GM18873 (cell line): Measurements from ENCODE around the gene MYH7B.

ENCODE experiments used
- ATAC-seq: cut with Tn5 transposase; IDR thresholded peaks from one replicate; pipeline ENCODE4 v1.9.1; 2021; ENCODE audit warnings: mild to moderate bottlenecking, moderate library complexity, moderate number of reproducible peaks; ENCODE audit not compliant: unreplicated experiment, low FRiP score

Gene MYH7B

DNA sequence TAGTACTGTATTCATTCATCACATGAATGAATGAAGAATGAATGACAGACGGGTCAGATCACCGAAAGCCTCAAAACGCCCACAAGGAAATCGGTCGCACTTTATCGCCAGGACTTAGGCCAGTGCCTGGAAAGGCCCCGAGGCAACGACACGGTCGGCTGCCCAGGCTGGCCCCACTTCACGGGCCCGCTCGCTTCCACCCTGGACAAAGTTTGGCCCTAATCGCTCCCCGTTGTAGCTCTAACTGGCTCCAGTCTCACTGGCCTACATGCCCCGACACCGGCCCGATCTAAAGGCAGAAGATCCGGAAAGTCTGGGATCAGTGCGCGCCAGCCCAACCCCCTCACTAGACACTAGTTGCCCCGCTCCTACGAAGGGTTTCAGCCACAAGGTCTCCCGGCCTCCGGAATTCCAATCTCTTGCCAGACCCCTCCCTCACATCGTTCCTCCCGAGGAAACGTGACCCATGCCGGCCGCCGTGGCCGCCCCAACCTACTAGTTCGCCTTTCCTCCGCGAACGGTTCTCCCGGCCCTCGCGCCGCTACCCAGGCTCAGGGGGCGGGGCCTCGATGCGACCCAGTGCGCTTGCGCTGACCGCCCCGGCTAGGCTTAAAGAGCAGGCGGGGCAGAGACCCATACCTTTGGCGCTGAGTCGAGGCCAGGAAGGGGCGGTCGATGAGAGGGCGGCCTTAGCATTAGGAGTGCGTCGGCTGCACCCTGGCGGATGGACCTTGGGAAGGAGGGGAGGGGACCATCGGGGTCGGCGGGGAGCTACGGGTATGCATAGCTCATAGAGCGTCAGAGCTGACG is at the start of gene MYH7B, which contains the start of gene GSS:
MYH7B (plus strand) TSS at position 638 of the 810 bp plus-strand sequence. CDS start 22,138 bp downstream, outside the sequence.
GSS (minus strand) TSS at position 576 of the 810 bp plus-strand sequence. CDS start 3,954 bp downstream, outside the sequence.
- ATAC-seq, result peak; percentile 71

GRCh38 chr20:34907616-34908469 is 47.8 kb upstream of the MYH7B start:
- no peak for ATAC-seq

GRCh38 chr20:34915131-34915530 is 40.5 kb upstream of the MYH7B start:
- no peak for ATAC-seq

GRCh38 chr20:34915749-34916455 is 39.8 kb upstream of the MYH7B start:
- no peak for ATAC-seq

- ATAC-seq, result no peak
Observed at GRCh38 chr20:34916774-34917354, 38.8 kb upstream of the MYH7B start.

DNA sequence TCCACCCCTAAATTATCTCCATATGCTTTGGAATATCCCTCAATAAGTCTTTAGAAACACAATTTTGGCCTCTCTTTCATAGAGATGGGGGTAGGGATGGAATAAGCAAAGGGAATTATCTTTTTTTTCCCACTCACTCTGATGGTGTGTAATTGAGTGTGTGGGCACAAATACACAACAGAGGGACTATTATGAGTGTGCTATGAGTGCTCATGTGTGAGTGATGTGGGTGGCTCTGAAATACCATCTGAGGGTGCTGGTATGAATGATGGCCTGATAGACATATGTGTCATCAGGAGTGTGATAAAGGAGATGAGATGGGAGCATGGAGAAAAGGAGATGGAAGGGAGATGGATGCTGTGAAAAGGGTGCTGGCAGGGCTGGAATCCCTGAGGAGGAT is 35.6 kb upstream of the MYH7B start:
- ATAC-seq, result no peak

- no peak for ATAC-seq
Observed at GRCh38 chr20:34921436-34921835, 34.2 kb upstream of the MYH7B start.

DNA sequence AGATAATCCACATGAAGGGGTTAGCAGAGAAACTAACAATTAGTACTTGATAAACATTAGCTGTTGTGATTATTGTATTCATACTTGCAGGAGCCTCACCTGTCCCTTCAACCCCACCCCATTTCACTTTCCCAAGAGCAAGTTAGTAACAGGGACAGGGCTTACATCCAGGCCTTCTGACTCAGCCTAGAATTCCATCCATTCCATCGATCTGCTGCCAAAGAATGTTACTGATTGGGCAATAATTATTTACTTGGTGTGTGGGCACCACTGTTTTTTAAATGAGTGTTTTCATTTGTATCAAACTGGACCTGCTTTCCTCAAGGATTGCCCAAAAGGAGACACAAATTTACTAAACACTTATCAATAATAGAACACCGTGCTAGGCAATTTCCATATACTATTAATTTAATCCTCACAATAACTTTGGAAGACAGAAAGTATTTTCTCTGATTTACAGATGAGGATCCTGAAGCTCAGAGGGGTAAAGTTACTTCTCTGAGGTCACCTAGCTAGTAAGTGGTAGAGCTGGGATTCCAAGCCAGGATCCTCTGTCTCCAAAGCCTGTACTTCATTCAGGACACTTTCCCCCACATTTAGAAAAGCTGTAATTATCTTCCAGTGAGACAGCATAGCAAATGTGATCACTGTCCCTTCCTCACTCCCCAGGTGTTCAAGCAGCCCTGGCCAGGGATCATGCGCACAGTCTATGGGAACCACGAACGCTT is 32.9 kb upstream of the MYH7B start:
- ATAC-seq, result no peak

- ATAC-seq, result no peak
Observed at GRCh38 chr20:34923414-34923813, 32.3 kb upstream of the MYH7B start.

- no peak for ATAC-seq
Observed at GRCh38 chr20:34925341-34925740, 30.3 kb upstream of the MYH7B start.

DNA sequence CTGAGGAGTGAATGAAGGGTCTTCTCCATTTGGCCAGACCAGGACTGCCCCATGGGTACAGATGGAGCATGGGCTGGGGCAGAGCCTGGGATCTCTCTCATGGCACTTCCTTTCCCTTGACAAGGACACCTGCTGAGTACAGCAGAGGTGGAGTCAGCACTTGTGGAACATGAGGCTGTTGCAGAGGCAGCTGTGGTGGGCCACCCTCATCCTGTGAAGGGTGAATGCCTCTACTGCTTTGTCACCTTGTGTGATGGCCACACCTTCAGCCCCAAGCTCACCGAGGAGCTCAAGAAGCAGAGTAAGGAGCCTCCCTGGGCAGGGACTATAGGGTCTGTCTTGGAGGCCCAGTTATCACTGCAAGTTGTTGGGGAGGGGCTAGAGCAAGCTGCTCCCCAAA is 29.7 kb upstream of the MYH7B start:
- ATAC-seq, result no peak

DNA sequence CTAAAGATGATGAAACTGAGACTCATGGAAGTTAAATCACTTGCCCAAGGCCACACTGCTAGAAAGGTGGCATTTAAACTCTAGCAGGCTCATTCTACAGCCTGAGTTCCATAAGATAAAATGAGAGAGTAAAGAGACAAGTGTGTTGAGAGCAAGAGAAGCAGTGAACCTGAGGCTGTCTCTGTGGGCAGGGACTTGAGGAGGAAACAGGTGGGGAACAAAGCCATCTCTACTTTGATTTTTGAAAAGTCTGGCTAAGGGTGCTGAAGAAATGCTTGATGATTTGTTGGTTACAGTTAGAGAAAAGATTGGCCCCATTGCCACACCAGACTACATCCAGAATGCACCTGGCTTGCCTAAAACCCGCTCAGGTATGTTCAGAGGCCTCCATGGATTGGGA is 29.1 kb upstream of the MYH7B start:
- no peak for ATAC-seq

DNA sequence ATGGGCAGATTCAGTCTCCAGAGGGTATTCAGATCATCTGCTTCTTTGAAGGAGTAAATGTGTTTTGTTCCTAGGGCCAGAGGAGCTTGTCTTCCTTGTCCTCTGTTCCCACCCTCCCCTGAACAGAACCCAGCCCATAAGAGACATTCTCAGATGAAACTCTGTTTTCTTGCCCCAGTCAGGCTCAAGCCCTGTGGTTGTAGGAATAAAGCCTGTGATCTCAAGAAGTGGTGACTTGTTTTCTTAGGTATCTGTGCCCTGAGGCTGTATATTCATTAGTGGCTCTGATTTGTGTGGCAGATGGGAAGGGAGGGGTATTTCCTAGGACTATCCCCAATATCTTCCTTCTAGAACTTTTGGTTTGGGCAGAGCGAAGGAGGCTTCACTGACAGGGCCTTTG is 27.9 kb upstream of the MYH7B start:
- no peak for ATAC-seq

DNA sequence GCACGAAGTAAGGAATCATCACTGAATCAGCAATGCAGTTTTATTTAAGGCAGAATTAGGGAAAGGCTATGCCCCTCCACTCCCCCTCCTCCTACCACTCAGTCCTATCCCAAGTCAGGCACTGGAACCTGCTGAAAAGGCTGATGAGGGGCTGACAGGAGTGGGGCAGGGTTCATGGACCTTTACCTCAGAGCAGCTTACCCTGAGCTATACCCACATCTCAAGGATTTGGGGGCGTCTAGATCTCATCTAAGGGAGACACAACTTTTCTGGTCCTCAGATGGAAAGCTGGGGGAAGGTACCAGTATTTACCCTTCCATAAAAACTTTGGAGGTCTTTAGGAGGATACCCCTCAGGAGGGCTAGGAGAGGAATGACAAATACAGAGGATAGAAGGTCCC is 27.3 kb upstream of the MYH7B start:
- no peak for ATAC-seq

- ATAC-seq, result no peak
Observed at GRCh38 chr20:34931771-34932170, 23.9 kb upstream of the MYH7B start.

GRCh38 chr20:34938466-34939163 is 17.1 kb upstream of the MYH7B start:
- ATAC-seq, result no peak

- no peak for ATAC-seq
Observed at GRCh38 chr20:34940081-34940481, 15.6 kb upstream of the MYH7B start.

GRCh38 chr20:34941226-34941625 is 14.4 kb upstream of the MYH7B start:
- ATAC-seq, result no peak

GRCh38 chr20:34942301-34942700 is 13.4 kb upstream of the MYH7B start:
- ATAC-seq, result no peak
